T-cell (primary cell): ENCODE data around the gene TIAL1. TPM values are rescaled to one million over a fixed set of nuclear protein-coding genes. Genes with fewer than 3 reads are reported as not detected.
A peak's percentile ranks its signal among the peaks of the same experiment; 100 is the strongest.

Experiments used
- ATAC-seq, 4 experiments: fragments of 200-7000 bp in 3 of 4; fragments of 150-1000 bp in 1 of 4; cut with Tn5 transposase; replicated peaks in 1 of 4; 1 replicate in 3 of 4; 2 replicates in 1 of 4; pipeline ENCODE4 v1.10.0; 2021; ENCODE audit warnings: moderate library complexity in 3 of 4, mild to moderate bottlenecking in 2 of 4, moderate number of reproducible peaks in 1 of 4
- CTCF ChIA-PET, 2 donors: fragments of 300-600 bp; sonication (Branson Sonifier 250); formaldehyde crosslinking; loops; one replicate each; lab custom pipeline; 2022; ENCODE audit warnings: antibody characterized with exemption in 2 of 2; lab: Charles Lee
- POLR2A ChIA-PET, 2 donors: fragments of 300-600 bp; sonication (Branson Sonifier 250); formaldehyde crosslinking; loops; one replicate each; lab custom pipeline; 2022; ENCODE audit warnings: antibody characterized with exemption in 2 of 2; lab: Charles Lee
- DNase-seq, 35 experiments: peaks; one replicate each; pipeline versions ENCODE4 v3.0.0 to v3.0.0-alpha.2; 2013 to 2023
- H3K27ac ChIP-seq: one replicate; pipeline ENCODE4 v1.5.1; 2013; ENCODE audit warnings: low read length
- H3K27me3 ChIP-seq, 2 experiments: replicated peaks in 1 of 2; 1 replicate in 1 of 2; 2 replicates in 1 of 2; pipeline versions ENCODE4 v1.6.1 to v1.7.0; 2013; ENCODE audit warnings: low read length in 1 of 2, mixed read lengths in 1 of 2; ENCODE audit not compliant: control insufficient read depth in 2 of 2, insufficient read depth in 2 of 2; ENCODE audit errors: extremely low read depth in 1 of 2
- H3K36me3 ChIP-seq, 2 donors: 1 replicate in 1 of 2; 2 replicates in 1 of 2; pipeline versions ENCODE4 v1.6.1 to v1.7.0; 2013; ENCODE audit warnings: low read length in 1 of 2; ENCODE audit not compliant: control insufficient read depth in 2 of 2, insufficient read depth in 1 of 2; ENCODE audit errors: extremely low read depth in 1 of 2
- H3K4me1 ChIP-seq, 2 experiments: 1 replicate in 1 of 2; 2 replicates in 1 of 2; pipeline versions ENCODE4 v1.6.1 to v1.7.0; 2013; ENCODE audit warnings: low read length in 2 of 2, mixed read lengths in 1 of 2; ENCODE audit not compliant: insufficient read depth in 2 of 2, control insufficient read depth in 1 of 2; ENCODE audit errors: extremely low read depth in 1 of 2
- H3K4me3 ChIP-seq, 2 donors: 1 replicate in 1 of 2; 2 replicates in 1 of 2; pipeline versions ENCODE4 v1.5.1 to v1.7.0; 2013; ENCODE audit warnings: mild to moderate bottlenecking in 2 of 2, low read length in 1 of 2, moderate library complexity in 1 of 2; ENCODE audit not compliant: control insufficient read depth in 1 of 2; ENCODE audit errors: extremely low read depth in 1 of 2
- H3K9me3 ChIP-seq: 2 replicates; pipeline ENCODE4 v1.7.0; 2013
- H3K27ac Mint-ChIP-seq, 2 donors: one replicate each; pipeline ENCODE4 v1.8.0; 2020 to 2021; ENCODE audit warnings: mild to moderate bottlenecking in 2 of 2, mixed read lengths in 2 of 2
- H3K27me3 Mint-ChIP-seq, 2 donors: one replicate each; pipeline ENCODE4 v1.8.0; 2021 to 2022; ENCODE audit warnings: mixed read lengths in 2 of 2
- H3K36me3 Mint-ChIP-seq: one replicate; pipeline ENCODE4 v1.8.0; 2021; ENCODE audit warnings: mixed read lengths
- H3K4me1 Mint-ChIP-seq, 3 donors: one replicate each; pipeline ENCODE4 v1.8.0; 2020 to 2022; ENCODE audit warnings: mixed read lengths in 3 of 3, mild to moderate bottlenecking in 1 of 3
- H3K4me3 Mint-ChIP-seq, 3 donors: one replicate each; pipeline ENCODE4 v1.8.0; 2020 to 2022; ENCODE audit warnings: mild to moderate bottlenecking in 3 of 3, mixed read lengths in 3 of 3, moderate library complexity in 3 of 3
- H3K9me3 Mint-ChIP-seq, 3 donors: one replicate each; pipeline ENCODE4 v1.8.0; 2020 to 2022; ENCODE audit warnings: mixed read lengths in 3 of 3
- WGBS: methylation state at CpG from one replicate; pipeline ENCODE4 v1.1.5; 2013; ENCODE audit warnings: missing lambda C conversion rate; ENCODE audit not compliant: insufficient coverage; 5-methylcytosine and 5-hydroxymethylcytosine counted together
- total RNA-seq, 35 experiments: library from RNA in 6 of 35; stranded (reverse) in 6 of 35; fragments of 120-200 nt in 1 of 35; gene quantifications; one replicate each; pipeline versions ENCODE4 v1.2.1 to v1.2.4 and lab custom pipeline; 2013 to 2026

TIAL1 gene
- total RNA-seq, 5 donors from 2014 or later (not counting 1 experiment from before 2014, with no cell fraction given): 147 to 197 (median 156) TPM

DNA sequence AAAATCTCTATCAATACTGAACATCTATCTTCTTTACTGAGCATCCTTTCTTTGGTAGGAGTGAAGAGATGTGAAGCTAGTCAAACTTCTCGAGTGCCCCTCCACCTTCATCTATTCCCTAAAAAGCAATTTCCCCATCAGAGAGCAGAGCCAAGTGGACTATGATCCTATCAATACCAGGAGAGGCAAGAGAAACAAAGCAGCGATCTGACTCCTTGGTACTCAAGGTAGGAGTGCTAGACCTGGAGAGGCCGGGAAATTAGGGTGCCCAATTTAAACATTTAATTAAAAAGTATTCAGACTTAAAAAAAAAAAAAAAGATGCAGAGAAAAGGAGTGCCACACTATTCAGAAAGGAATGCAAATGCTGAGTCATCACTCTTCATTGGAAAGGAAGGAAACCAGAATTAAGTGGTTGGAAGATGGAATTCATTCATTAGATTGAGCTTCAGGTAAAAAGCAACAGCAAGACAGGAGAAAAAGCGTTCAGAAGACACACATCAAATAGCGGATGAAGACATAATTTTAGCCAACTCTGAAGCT is 1.6 kb downstream of the TIAL1 start:
- H3K27me3 Mint-ChIP-seq: no peaks in the 10 kb centered on the region
- peaks cover 55% of the 10 kb centered on the region in 3 donors for H3K4me1 Mint-ChIP-seq
- Histone ChIP-seq H3K4me1 (peaks cover 20 to 30% of the 10 kb centered on the region in 2 experiments), H3K27ac (peak overlapping the region; percentile 26), H3K4me3 (peak overlapping the region; percentile 86 to 93), H3K36me3 (peaks cover 0 to 1% of the 10 kb centered on the region in 2 donors), H3K27me3 (no peaks in the 10 kb centered on the region), H3K9me3 (no peaks in the 10 kb centered on the region)
- 0% methylated on average over 2 of the region's 5 CpGs for WGBS
- DNase-seq: no peak
- H3K4me3 Mint-ChIP-seq: peak overlapping the region; percentile 88 to 99 (median 99)
- no peak for ATAC-seq
- peak overlapping the region; percentile 90 to 95 for H3K27ac Mint-ChIP-seq
- H3K9me3 Mint-ChIP-seq: no peaks in the 10 kb centered on the region
- POLR2A ChIA-PET: interaction anchor here (0.6 to 1.0 kb wide), 4 partner anchors 22 to 541 kb away, joined by 3 to 6 read pairs (median 4); no protein-coding TSS in a partner anchor
- H3K36me3 Mint-ChIP-seq: peaks cover 11% of the 10 kb centered on the region
- CTCF ChIA-PET: interaction anchor here (0.7 to 1.4 kb wide), 5 partner anchors 10 to 264 kb away, joined by 3 to 4 read pairs (median 3); no protein-coding TSS in a partner anchor

DNA sequence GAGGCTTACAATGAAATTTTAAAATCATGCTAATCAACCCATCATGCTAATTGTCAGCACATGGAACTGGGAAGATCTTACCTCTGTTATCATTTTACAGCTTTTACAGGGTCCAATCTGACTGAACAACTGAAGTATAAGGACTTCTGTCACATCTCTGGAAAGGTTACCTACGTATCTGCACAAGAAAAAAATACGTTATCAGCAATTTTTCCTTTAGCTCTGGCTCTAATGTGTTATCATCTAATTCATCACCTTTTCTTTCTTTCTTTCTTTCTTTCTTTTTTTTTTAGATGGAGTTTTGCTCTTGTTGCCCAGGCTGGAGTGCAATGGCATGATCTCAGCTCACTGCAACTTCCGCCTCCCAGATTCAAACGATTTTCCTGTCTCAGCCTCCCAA is 8.7 kb downstream of the TIAL1 start:
- no peak overlapping the region for H3K4me3 ChIP-seq
- H3K9me3 ChIP-seq: no peaks in the 10 kb centered on the region
- 100% methylated on average over 1 of the region's 4 CpGs for WGBS
- no peak overlapping the region for H3K27ac Mint-ChIP-seq
- no peaks in the 10 kb centered on the region for H3K27me3 Mint-ChIP-seq
- peaks cover 3 to 39% of the 10 kb centered on the region in 2 donors for H3K36me3 ChIP-seq
- peaks cover 30 to 50% (median 49%) of the 10 kb centered on the region in 3 donors for H3K4me1 Mint-ChIP-seq
- ChIA-PET CTCF (interaction anchor here in 1 of 2 donors (0.6 kb wide), 1 partner anchor 512 kb away, joined by 3 read pairs; no protein-coding TSS in a partner anchor), POLR2A (interaction anchor here (0.6 to 0.7 kb wide), 2 partner anchors 9 to 63 kb away, joined by 3 read pairs; no protein-coding TSS in a partner anchor)
- H3K4me3 Mint-ChIP-seq: no peak overlapping the region
- H3K4me1 ChIP-seq: peaks cover 3 to 9% of the 10 kb centered on the region in 2 experiments
- H3K9me3 Mint-ChIP-seq: no peaks in the 10 kb centered on the region
- DNase-seq (no peak), ATAC-seq (no peak)
- no peaks in the 10 kb centered on the region for H3K27me3 ChIP-seq
- H3K36me3 Mint-ChIP-seq: peaks cover 12% of the 10 kb centered on the region
- no peak overlapping the region for H3K27ac ChIP-seq

- Mint-ChIP-seq H3K36me3 (peaks cover 42% of the 10 kb centered on the region), H3K4me1 (peaks cover 25 to 43% (median 41%) of the 10 kb centered on the region in 3 donors), H3K9me3 (no peaks in the 10 kb centered on the region), H3K4me3 (no peak overlapping the region), H3K27ac (no peak overlapping the region), H3K27me3 (no peaks in the 10 kb centered on the region)
- WGBS: no CpG with 5 or more reads among the region's 3 CpGs
- H3K9me3 ChIP-seq: no peaks in the 10 kb centered on the region
- no peak overlapping the region for H3K27ac ChIP-seq
- H3K4me1 ChIP-seq: no peaks in the 10 kb centered on the region
- no peak overlapping the region for H3K4me3 ChIP-seq
- H3K36me3 ChIP-seq: peaks cover 3 to 70% of the 10 kb centered on the region in 2 donors
- DNase-seq (no peak), ATAC-seq (no peak)
- ChIA-PET CTCF (no interaction called here), POLR2A (no interaction called here)
- H3K27me3 ChIP-seq: no peaks in the 10 kb centered on the region
Observed at GRCh38 chr10:119578355-119578754, 18.4 kb downstream of the TIAL1 start.

DNA sequence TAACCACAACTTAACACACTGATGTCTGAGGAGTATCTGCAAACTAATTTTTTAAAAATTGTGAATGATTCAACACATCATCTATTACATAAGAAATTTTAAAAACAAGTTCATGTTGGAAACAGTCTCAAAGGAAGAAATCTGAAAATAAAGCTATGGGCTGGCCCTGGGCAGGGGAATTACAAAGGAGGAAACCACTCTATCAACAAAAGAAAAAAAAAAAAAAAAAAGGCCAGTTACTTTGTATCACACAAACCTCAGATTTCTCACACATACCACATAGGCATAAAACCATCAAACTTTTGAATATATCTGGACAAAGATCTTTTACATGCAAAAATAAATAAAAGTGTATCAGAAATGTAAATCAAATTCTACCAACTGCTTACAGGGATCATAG is 20.8 kb downstream of the TIAL1 start:
- H3K27ac Mint-ChIP-seq: peak overlapping the region; percentile 88
- no peaks in the 10 kb centered on the region for H3K27me3 Mint-ChIP-seq
- H3K9me3 ChIP-seq: no peaks in the 10 kb centered on the region
- no peaks in the 10 kb centered on the region for H3K27me3 ChIP-seq
- ChIA-PET CTCF (interaction anchor here in 1 of 2 donors (0.5 to 1.0 kb wide), 5 partner anchors 16 to 383 kb away, joined by 3 to 4 read pairs (median 3); no protein-coding TSS in a partner anchor), POLR2A (interaction anchor here (0.6 to 0.7 kb wide), 2 partner anchors 209 to 356 kb away, joined by 4 to 6 read pairs; no protein-coding TSS in a partner anchor)
- no peaks in the 10 kb centered on the region for H3K9me3 Mint-ChIP-seq
- H3K4me1 Mint-ChIP-seq: peaks cover 17 to 26% (median 24%) of the 10 kb centered on the region in 3 donors
- no peak overlapping the region for H3K4me3 Mint-ChIP-seq
- H3K4me1 ChIP-seq: no peaks in the 10 kb centered on the region
- peak in 1 of 35 experiments; percentile 47 for DNase-seq
- peak in 1 of 4 experiments; percentile 63 for ATAC-seq
- H3K36me3 ChIP-seq: peaks cover 3 to 65% of the 10 kb centered on the region in 2 donors
- H3K4me3 ChIP-seq: no peak overlapping the region
- peak overlapping the region; percentile 31 for H3K27ac ChIP-seq
- H3K36me3 Mint-ChIP-seq: peaks cover 38% of the 10 kb centered on the region

- POLR2A ChIA-PET: interaction anchor here (0.6 to 0.7 kb wide), 2 partner anchors 209 to 356 kb away, joined by 4 to 6 read pairs; no protein-coding TSS in a partner anchor
- Mint-ChIP-seq H3K4me1 (peaks cover 17 to 26% (median 24%) of the 10 kb centered on the region in 3 donors), H3K9me3 (no peaks in the 10 kb centered on the region), H3K27ac (peak overlapping the region; percentile 88), H3K4me3 (peak overlapping the region in 1 of 3 donors; percentile 1), H3K36me3 (peaks cover 38% of the 10 kb centered on the region), H3K27me3 (no peaks in the 10 kb centered on the region)
- whole genome bisulfite sequencing: 71% methylated on average over 1 of the region's 5 CpGs
- peak in 28 of 35 experiments; percentile 6 to 73 (median 28) for DNase-seq
- no peaks in the 10 kb centered on the region for H3K4me1 ChIP-seq
- ATAC-seq: peak; percentile 73 to 94 (median 92)
- H3K27me3 ChIP-seq: no peaks in the 10 kb centered on the region
- peak overlapping the region; percentile 59 for H3K27ac ChIP-seq
- CTCF ChIA-PET: interaction anchor here in 1 of 2 donors (0.5 to 1.0 kb wide), 4 partner anchors 16 to 32 kb away, joined by 3 to 4 read pairs (median 4); no protein-coding TSS in a partner anchor
- H3K9me3 ChIP-seq: no peaks in the 10 kb centered on the region
- H3K4me3 ChIP-seq: no peak overlapping the region
- H3K36me3 ChIP-seq: peaks cover 3 to 63% of the 10 kb centered on the region in 2 donors
Observed at GRCh38 chr10:119575506-119575905, 21.3 kb downstream of the TIAL1 start.

DNA sequence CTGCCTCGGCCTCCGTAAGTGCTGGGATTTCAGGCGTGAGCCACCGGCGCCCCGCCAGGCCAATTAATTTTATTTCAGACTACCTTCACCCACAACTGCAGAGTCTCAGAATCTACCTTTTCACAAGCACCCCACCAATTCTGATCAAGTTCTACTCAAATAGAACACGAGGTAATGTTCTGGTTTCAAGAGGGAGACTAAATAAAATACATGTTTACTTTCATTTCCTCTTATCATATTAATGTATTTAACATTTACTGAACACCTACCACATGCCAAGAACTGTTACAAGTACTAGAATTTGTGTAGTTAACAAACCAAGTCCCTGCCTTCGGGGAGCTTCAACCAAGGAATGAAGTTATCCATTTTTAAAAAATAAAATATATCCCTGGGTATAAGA is 28.8 kb downstream of the TIAL1 start:
- ChIA-PET CTCF (no interaction called here), POLR2A (no interaction called here)
- Mint-ChIP-seq H3K27me3 (no peaks in the 10 kb centered on the region), H3K9me3 (no peaks in the 10 kb centered on the region), H3K36me3 (peaks cover 4% of the 10 kb centered on the region), H3K4me1 (no peaks in the 10 kb centered on the region), H3K27ac (no peak overlapping the region), H3K4me3 (no peak overlapping the region)
- H3K36me3 ChIP-seq: peaks cover 0 to 6% of the 10 kb centered on the region in 2 donors
- no peak overlapping the region for H3K27ac ChIP-seq
- H3K4me3 ChIP-seq: no peak overlapping the region
- H3K9me3 ChIP-seq: no peaks in the 10 kb centered on the region
- no peaks in the 10 kb centered on the region for H3K4me1 ChIP-seq
- WGBS: 95% methylated on average over 6 of the region's 8 CpGs
- DNase-seq (no peak), ATAC-seq (no peak)
- H3K27me3 ChIP-seq: no peaks in the 10 kb centered on the region
